Measurements from ENCODE around the gene C3orf80.
A peak's percentile ranks its signal among the peaks of the same experiment; 100 is the strongest.

DNA sequence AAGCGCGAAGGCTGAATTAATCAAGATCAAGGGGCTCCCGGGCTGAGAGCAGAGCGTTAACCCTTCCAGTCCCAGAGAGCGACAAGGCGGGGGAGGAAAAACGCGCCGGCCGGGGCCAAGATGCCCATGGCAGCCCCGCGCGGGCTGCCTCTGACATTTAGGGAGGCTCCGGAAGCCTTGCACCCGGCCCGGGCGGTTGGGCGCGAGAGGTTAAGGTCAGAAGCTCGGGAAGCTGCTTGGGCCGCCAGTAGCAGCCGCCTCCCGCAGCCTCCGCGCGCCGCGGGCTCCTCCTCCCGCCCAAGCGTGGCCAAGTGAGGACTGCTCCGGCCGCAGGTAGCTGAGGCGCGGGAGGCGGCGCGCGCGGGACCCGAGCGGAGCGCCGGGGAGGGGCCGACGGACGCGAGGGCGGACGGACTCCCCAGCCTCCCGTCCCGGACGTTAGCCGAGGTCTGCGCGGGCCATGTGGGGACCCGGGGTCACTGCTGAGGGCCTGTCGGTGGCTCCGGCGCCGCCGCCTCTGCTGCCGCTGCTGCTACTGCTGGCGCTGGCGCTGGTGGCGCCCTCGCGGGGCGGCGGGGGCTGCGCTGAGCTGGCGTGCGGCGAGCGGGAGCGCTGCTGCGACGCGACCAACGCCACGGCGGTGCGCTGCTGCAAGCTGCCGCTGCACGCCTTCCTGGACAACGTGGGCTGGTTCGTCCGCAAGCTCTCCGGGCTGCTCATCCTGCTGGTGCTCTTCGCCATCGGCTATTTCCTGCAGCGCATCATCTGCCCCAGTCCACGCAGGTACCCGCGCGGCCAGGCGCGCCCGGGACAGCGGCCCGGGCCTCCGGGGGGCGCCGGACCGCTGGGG lies at the start of gene C3orf80:
- TF ChIP-seq POLR2A (IDR thresholded peaks at IDR 0.05) (peak in 1 of 2 donors; percentile 8), EP300 (IDR thresholded peaks at IDR 0.05) (no peak)
- TF ChIP-seq, protein P1, sequence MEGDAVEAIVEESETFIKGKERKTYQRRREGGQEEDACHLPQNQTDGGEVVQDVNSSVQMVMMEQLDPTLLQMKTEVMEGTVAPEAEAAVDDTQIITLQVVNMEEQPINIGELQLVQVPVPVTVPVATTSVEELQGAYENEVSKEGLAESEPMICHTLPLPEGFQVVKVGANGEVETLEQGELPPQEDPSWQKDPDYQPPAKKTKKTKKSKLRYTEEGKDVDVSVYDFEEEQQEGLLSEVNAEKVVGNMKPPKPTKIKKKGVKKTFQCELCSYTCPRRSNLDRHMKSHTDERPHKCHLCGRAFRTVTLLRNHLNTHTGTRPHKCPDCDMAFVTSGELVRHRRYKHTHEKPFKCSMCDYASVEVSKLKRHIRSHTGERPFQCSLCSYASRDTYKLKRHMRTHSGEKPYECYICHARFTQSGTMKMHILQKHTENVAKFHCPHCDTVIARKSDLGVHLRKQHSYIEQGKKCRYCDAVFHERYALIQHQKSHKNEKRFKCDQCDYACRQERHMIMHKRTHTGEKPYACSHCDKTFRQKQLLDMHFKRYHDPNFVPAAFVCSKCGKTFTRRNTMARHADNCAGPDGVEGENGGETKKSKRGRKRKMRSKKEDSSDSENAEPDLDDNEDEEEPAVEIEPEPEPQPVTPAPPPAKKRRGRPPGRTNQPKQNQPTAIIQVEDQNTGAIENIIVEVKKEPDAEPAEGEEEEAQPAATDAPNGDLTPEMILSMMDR (IDR thresholded peaks at IDR 0.05), result peak in 1 of 4 experiments; percentile 30

Measured in sigmoid colon (tissue), 4 donors.